ENCODE data around the gene PRPF8.

- TF ChIP-seq EZH2 (IDR thresholded peaks at IDR 0.05; ENCODE audit: low read depth, unreplicated experiment) (no peak), EZH2phosphoT487 (IDR thresholded peaks at IDR 0.05; ENCODE audit: unreplicated experiment) (no peak), POLR2AphosphoS5 (IDR thresholded peaks at IDR 0.05; ENCODE audit: low read depth) (no peak), REST (IDR thresholded peaks at IDR 0.05; ENCODE audit: unreplicated experiment) (no peak)
- TF ChIP-seq, protein P1, sequence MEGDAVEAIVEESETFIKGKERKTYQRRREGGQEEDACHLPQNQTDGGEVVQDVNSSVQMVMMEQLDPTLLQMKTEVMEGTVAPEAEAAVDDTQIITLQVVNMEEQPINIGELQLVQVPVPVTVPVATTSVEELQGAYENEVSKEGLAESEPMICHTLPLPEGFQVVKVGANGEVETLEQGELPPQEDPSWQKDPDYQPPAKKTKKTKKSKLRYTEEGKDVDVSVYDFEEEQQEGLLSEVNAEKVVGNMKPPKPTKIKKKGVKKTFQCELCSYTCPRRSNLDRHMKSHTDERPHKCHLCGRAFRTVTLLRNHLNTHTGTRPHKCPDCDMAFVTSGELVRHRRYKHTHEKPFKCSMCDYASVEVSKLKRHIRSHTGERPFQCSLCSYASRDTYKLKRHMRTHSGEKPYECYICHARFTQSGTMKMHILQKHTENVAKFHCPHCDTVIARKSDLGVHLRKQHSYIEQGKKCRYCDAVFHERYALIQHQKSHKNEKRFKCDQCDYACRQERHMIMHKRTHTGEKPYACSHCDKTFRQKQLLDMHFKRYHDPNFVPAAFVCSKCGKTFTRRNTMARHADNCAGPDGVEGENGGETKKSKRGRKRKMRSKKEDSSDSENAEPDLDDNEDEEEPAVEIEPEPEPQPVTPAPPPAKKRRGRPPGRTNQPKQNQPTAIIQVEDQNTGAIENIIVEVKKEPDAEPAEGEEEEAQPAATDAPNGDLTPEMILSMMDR (conservative IDR thresholded peaks at IDR 0.05; ENCODE audit: low read depth in 2 of 2) = no peak
Observed at GRCh38 chr17:1727258-1727789, 42.7 kb upstream of the PRPF8 start.
